K562 treated with DMSO at 1 percent for 12 hours (cell line): ENCODE results near the gene FCHO1. TPM values are rescaled to one million over a fixed set of nuclear protein-coding genes. Genes with fewer than 3 reads are reported as not detected.

ENCODE experiments used
- total RNA-seq: library from RNA; unstranded; fragments of 300-600 nt; gene quantifications from 2 replicates; pipeline ENCODE4 v1.2.3, GENCODE V29; 2022; ENCODE audit not compliant: insufficient read depth

Gene FCHO1, protein sequence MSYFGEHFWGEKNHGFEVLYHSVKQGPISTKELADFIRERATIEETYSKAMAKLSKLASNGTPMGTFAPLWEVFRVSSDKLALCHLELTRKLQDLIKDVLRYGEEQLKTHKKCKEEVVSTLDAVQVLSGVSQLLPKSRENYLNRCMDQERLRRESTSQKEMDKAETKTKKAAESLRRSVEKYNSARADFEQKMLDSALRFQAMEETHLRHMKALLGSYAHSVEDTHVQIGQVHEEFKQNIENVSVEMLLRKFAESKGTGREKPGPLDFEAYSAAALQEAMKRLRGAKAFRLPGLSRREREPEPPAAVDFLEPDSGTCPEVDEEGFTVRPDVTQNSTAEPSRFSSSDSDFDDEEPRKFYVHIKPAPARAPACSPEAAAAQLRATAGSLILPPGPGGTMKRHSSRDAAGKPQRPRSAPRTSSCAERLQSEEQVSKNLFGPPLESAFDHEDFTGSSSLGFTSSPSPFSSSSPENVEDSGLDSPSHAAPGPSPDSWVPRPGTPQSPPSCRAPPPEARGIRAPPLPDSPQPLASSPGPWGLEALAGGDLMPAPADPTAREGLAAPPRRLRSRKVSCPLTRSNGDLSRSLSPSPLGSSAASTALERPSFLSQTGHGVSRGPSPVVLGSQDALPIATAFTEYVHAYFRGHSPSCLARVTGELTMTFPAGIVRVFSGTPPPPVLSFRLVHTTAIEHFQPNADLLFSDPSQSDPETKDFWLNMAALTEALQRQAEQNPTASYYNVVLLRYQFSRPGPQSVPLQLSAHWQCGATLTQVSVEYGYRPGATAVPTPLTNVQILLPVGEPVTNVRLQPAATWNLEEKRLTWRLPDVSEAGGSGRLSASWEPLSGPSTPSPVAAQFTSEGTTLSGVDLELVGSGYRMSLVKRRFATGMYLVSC
- 21.7 and 33.6 TPM in 2 replicates for total RNA-seq

DNA sequence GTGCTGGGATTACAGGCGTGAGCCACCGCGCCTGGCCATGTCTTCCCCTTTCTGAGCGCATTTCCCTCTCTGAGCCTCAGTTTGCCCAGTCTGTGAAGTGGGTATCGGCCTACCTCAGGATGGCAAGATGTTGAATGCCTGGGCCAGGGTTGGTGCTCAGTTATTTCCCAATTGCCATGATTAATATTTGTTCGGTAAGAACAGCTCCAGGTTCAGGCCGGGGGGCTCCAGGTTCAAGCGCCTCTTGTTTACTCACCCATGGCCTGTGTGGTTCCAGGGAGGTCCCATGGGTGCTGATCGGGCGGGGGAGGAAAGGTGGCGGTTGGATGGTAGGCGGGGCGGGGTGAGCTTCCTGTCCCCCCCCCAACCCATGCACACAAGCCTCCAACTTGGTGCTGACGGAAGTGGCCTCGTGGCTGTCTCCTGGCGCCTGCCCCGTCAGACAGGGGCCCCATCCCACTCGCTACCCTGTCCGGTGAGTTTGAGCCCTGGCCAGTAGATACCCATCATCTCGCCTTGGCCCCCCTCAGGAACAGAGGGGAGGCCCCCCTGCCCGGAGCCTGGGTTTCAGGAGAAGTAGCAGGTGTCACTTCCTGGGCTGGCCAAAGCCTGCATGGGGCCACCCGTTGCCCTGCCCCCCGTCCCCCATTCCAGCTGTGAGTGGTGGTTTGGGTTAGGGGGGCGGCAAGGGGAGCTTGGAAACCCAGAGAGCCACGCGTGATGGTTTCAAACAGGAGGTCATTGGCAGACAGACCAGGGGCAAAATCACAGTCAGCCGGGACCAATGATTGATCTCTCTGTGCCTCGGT, at the start of gene FCHO1:
Gene FCHO1, plus strand, starts transcription at position 375 of the 809 bp plus-strand sequence. CDS start 3,688 bp downstream, outside the sequence.

DNA sequence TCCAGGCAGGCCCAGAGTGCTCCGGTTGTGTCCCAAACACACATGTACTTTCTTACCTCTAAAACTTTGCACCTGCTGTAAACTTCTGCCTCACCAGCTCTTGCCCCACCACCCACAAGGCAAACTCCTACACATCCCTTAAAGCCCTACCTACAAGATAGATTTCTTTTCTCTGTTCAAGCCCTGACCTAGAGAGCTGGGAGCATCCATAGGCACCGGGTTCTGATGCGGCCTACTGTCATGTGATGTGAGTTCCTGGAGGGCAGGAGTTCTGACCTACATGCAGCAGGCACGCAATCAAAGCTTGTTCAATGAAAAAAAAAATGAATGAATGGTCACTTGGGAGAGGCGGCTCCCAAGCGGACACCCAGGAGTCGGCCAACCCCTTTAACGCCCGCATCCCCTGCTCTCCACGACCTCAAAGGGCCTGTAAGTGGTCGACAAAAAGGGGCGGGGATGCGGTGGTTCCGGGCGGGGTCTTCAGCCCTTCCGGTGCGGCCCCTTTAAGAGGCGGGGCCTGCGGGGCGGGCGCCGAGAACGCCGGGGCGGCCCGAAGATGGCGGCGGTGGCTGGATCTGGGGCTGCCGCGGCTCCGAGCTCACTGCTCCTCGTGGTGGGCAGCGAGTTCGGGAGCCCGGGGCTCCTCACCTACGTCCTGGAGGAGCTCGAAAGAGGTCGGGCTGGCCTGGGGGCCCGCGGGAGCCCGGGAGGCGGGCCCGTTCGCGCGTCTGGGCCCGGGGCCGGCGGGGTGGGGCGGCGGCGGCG, 32.1 kb upstream of the FCHO1 start, which contains the start of gene MAP1S:
Gene MAP1S, plus strand, starts transcription at position 534 of the 765 bp plus-strand sequence. Its CDS starts 23 bp downstream, at position 557.

DNA sequence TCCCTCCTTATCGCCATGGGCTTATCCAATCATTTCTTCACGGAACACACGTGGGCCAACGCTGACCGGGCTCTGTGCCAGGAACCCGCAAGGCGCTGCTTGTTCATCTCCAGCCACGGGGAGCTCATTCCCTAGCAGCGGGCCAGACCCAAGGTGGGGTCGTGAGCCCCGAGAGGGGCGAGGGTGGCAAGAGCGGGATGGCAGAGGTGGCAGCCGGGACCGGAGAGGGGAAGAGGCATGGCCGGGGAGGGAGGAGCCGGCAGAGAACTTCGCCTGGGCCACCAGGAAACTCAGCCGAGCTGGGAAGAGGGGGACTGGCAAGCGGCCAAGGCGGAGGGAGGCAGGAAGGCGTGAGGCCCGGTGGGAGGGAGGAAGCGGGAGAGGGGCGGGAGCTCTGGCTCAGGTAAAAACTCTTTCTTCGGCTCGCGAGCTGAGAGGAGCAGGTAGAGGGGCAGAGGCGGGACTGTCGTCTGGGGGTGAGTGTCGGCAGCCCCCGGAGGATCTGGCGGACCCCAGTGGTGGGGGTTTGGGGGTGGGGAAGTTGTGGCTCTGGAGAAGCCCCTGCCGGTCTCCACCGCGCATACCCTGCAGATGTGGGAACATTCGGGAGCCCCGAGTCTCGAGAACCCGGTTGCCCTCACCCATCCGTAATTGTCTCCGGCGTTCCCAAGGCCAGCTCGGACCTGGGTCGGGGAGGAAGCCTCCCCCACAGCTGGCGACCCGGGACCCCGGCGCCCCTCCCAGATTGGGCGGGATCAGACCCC, 43.6 kb downstream of the FCHO1 start, which contains the start of gene B3GNT3:
Gene B3GNT3, plus strand, starts transcription at position 408 of the 764 bp plus-strand sequence. CDS start 12,670 bp downstream, outside the sequence.

DNA sequence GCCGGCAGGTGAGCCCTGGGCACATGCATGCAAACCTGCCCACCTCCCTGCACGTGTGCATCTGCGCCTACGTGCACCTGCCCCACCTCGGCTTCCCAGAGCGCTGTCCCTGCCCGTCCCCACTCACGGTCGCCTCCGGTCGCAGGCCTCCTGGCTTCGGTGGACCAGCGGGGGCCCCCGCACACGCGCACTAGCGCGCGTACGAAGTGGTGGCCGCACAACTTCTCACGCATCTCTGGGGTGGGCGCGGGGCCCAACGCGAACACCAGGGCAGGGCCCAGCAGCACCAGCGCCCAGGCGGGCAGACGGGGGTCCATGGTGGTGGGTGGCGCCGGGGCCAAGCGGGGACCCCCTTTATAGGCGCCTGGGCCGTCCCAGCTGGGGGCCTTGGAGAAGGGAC, 69.9 kb downstream of the FCHO1 start, which contains the start of gene INSL3:
Gene INSL3, minus strand, starts transcription at position 330 of the 400 bp plus-strand sequence. Its CDS starts 13 bp downstream, at position 317.

Other genes with a start within 250 kb of the FCHO1 start
- gene PGLS, start 239.8 kb upstream of the FCHO1 start, total RNA-seq: 159 and 210 TPM in 2 replicates
- 49.3 and 89.2 TPM in 2 replicates for gene COLGALT1, start 195.8 kb upstream of the FCHO1 start, total RNA-seq
- 0.07 and 0.49 TPM in 2 replicates for gene UNC13A, start 63.1 kb upstream of the FCHO1 start, total RNA-seq
- 72.4 and 81.5 TPM in 2 replicates for gene MAP1S, start 32.0 kb upstream of the FCHO1 start, total RNA-seq
- not detected in 2 replicates for gene B3GNT3, start 43.7 kb downstream of the FCHO1 start, total RNA-seq
- not detected in 2 replicates for gene INSL3, start 70.0 kb downstream of the FCHO1 start, total RNA-seq
- gene JAK3, start 96.5 kb downstream of the FCHO1 start, total RNA-seq: 0.10 TPM in 1 of 2 replicates, not detected in the other
- 7,109 and 9,729 TPM in 2 replicates for gene RPL18A, start 108.4 kb downstream of the FCHO1 start, total RNA-seq
- gene SLC5A5, start 120.5 kb downstream of the FCHO1 start, total RNA-seq: not detected in 2 replicates
- gene CCDC124, start 181.5 kb downstream of the FCHO1 start, total RNA-seq: 99.3 and 108 TPM in 2 replicates
- 4.4 and 17.3 TPM in 2 replicates for gene KCNN1, start 215.6 kb downstream of the FCHO1 start, total RNA-seq